Keratinocyte (primary cell): ENCODE results near the gene ZNF518A. TPM values are rescaled to one million over a fixed set of nuclear protein-coding genes. Genes with fewer than 3 reads are reported as not detected.

Source experiments
- DNase-seq: peaks from one replicate; pipeline ENCODE4 v3.0.0-alpha.2; 2011; ENCODE audit warnings: low read depth, missing footprints, low spot score
- FAIRE-seq: peaks from 2 replicates; lab custom pipeline; 2011; peaks lifted over from hg19 to GRCh38; lab: Jason Lieb, UNC
- H2AFZ ChIP-seq: 2 replicates; pipeline ENCODE4 v1.6.0; 2012; ENCODE audit warnings: low read length, control low read depth, inconsistent platforms; ENCODE audit not compliant: control insufficient read depth
- H3K27ac ChIP-seq: 2 replicates; pipeline ENCODE4 v1.5.1; 2011; ENCODE audit warnings: low read length; ENCODE audit not compliant: control insufficient read depth, insufficient read depth
- H3K27me3 ChIP-seq: 3 replicates; pipeline ENCODE4 v1.6.0; 2011; ENCODE audit warnings: low read length; ENCODE audit not compliant: control insufficient read depth, insufficient read depth; ENCODE audit errors: extremely low read depth
- H3K36me3 ChIP-seq, 2 experiments: 2 replicates in 1 of 2; 3 replicates in 1 of 2; pipeline ENCODE4 v1.5.1; 2011; ENCODE audit warnings: low read length in 2 of 2, mild to moderate bottlenecking in 1 of 2; ENCODE audit not compliant: control insufficient read depth in 2 of 2, insufficient read depth in 2 of 2; ENCODE audit errors: extremely low read depth in 1 of 2
- H3K4me1 ChIP-seq: 3 replicates; pipeline ENCODE4 v1.5.1; 2011; ENCODE audit warnings: low read length; ENCODE audit not compliant: control insufficient read depth, insufficient read depth; ENCODE audit errors: extremely low read depth
- H3K4me2 ChIP-seq: 3 replicates; pipeline ENCODE4 v1.6.0; 2011; ENCODE audit warnings: low read depth, low read length; ENCODE audit not compliant: control insufficient read depth, insufficient read depth; ENCODE audit errors: extremely low read depth
- H3K4me3 ChIP-seq, 3 experiments: fragments of 200-600 bp in 1 of 3; sonication (generic) in 1 of 3; 2 replicates in 2 of 3; 3 replicates in 1 of 3; pipeline ENCODE4 v1.5.1; 2011 to 2016; ENCODE audit warnings: low read length in 3 of 3, mild to moderate bottlenecking in 3 of 3, control low read depth in 2 of 3, inconsistent platforms in 1 of 3, low read depth in 1 of 3, mixed read lengths in 1 of 3, mixed run types in 1 of 3, moderate library complexity in 1 of 3; ENCODE audit not compliant: control insufficient read depth in 2 of 3, insufficient read depth in 2 of 3; ENCODE audit errors: extremely low read depth in 1 of 3
- H3K79me2 ChIP-seq: 2 replicates; pipeline ENCODE4 v1.6.0; 2012; ENCODE audit warnings: low read length; ENCODE audit not compliant: control insufficient read depth, insufficient read depth
- H3K9ac ChIP-seq: 3 replicates; pipeline ENCODE4 v1.6.0; 2011; ENCODE audit warnings: low read length; ENCODE audit not compliant: control insufficient read depth, insufficient read depth; ENCODE audit errors: extremely low read depth
- H3K9me1 ChIP-seq: 3 replicates; pipeline ENCODE4 v1.6.0; 2011; ENCODE audit warnings: low read length; ENCODE audit not compliant: control insufficient read depth, insufficient read depth; ENCODE audit errors: extremely low read depth
- H3K9me3 ChIP-seq: 2 replicates; pipeline ENCODE4 v1.5.1; 2012; ENCODE audit warnings: low read depth, low read length; ENCODE audit not compliant: control insufficient read depth
- H4K20me1 ChIP-seq: 3 replicates; pipeline ENCODE4 v1.6.0; 2011; ENCODE audit warnings: low read length; ENCODE audit not compliant: control insufficient read depth, insufficient read depth; ENCODE audit errors: extremely low read depth
- EZH2 ChIP-seq: IDR thresholded peaks from one replicate; pipeline ENCODE4 v1.6.1; 2012; ENCODE audit warnings: inconsistent platforms, mild to moderate bottlenecking, low read length, moderate library complexity
- dilution Hi-C: fragments of 300-500 bp; cut with MboI; formaldehyde crosslinking; loops from one replicate; pipeline ENCODE4 v1.7.0; 2020; ENCODE audit warnings: low sequenced_read_pairs; ENCODE audit not compliant: extremely low pct_ligation_motif_present
- polyA plus RNA-seq, 5 experiments: library from polyadenylated mRNA; depleted of rRNA in 3 of 5; stranded (reverse) in 3 of 5; stranded (forward) in 1 of 5; unstranded in 1 of 5; fragments of >200 nt; gene quantifications; 1 replicate in 1 of 5; 2 replicates in 3 of 5; 3 replicates in 1 of 5; pipeline versions ENCODE4 v1.2.1 to v1.2.3, GENCODE V29; 2011 to 2012; ENCODE audit warnings: missing spikeins in 2 of 5, low read depth in 1 of 5, low replicate concordance in 1 of 5
- TF ChIP-seq, protein P1 (sequence below), 3 experiments: IDR thresholded peaks in 1 of 3; conservative IDR thresholded peaks in 1 of 3; optimal IDR thresholded peaks in 1 of 3; 2 replicates in 2 of 3; 3 replicates in 1 of 3; pipeline versions ENCODE3 to v1.5.1; 2011; ENCODE audit warnings: low read length in 3 of 3, mild to moderate bottlenecking in 3 of 3, moderate library complexity in 2 of 3, control low read depth in 1 of 3, inconsistent platforms in 1 of 3; ENCODE audit not compliant: insufficient read depth in 2 of 3; ENCODE audit errors: extremely low read depth in 1 of 3

ZNF518A gene
- polyA plus RNA-seq, 1 donor (not counting 4 experiments of a cell fraction or from before 2014, with no cell fraction given) = 10.0 TPM

DNA sequence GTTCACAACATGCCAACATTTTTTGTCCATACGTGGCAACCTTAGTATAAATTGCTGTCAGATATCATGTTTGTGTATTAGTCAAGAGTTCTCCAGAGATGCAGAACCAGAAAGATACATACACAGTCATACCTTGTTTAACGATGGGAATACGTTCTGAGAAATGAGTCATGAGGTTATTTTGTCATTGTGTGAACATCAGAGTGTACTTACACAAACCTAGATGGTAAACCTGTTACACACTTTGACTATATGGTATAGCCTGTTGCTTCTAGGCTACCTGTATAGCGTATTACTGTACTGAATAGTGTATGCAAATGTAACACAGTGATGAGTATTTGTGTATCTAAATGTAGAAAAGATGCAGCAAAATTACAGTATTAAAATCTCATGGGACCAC, 22.3 kb downstream of the ZNF518A start:
- Histone ChIP-seq H3K79me2 (no peaks in the 10 kb centered on the region), H2AFZ (no peak overlapping the region), H3K36me3 (peaks cover 11 to 12% of the 10 kb centered on the region in 2 experiments), H3K27ac (no peak overlapping the region), H3K4me1 (peaks cover 2% of the 10 kb centered on the region), H3K9me3 (no peaks in the 10 kb centered on the region), H3K4me2 (no peak overlapping the region), H3K27me3 (no peaks in the 10 kb centered on the region), H4K20me1 (no peaks in the 10 kb centered on the region), H3K9ac (no peak overlapping the region), H3K9me1 (no peaks in the 10 kb centered on the region), H3K4me3 (no peak overlapping the region)
- FAIRE-seq (no peak), DNase-seq (no peak)
- dilution Hi-C loops = no loop called here
- TF ChIP-seq EZH2 = no peak
- TF ChIP-seq, protein P1, sequence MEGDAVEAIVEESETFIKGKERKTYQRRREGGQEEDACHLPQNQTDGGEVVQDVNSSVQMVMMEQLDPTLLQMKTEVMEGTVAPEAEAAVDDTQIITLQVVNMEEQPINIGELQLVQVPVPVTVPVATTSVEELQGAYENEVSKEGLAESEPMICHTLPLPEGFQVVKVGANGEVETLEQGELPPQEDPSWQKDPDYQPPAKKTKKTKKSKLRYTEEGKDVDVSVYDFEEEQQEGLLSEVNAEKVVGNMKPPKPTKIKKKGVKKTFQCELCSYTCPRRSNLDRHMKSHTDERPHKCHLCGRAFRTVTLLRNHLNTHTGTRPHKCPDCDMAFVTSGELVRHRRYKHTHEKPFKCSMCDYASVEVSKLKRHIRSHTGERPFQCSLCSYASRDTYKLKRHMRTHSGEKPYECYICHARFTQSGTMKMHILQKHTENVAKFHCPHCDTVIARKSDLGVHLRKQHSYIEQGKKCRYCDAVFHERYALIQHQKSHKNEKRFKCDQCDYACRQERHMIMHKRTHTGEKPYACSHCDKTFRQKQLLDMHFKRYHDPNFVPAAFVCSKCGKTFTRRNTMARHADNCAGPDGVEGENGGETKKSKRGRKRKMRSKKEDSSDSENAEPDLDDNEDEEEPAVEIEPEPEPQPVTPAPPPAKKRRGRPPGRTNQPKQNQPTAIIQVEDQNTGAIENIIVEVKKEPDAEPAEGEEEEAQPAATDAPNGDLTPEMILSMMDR (optimal IDR thresholded peaks at IDR 0.05 in 1 of 3, IDR thresholded peaks at IDR 0.05 in 1 of 3, conservative IDR thresholded peaks at IDR 0.05 in 1 of 3; ENCODE audit: extremely low read depth in 1 of 3, insufficient read depth in 2 of 3, low read length in 3 of 3) = no peak

DNA sequence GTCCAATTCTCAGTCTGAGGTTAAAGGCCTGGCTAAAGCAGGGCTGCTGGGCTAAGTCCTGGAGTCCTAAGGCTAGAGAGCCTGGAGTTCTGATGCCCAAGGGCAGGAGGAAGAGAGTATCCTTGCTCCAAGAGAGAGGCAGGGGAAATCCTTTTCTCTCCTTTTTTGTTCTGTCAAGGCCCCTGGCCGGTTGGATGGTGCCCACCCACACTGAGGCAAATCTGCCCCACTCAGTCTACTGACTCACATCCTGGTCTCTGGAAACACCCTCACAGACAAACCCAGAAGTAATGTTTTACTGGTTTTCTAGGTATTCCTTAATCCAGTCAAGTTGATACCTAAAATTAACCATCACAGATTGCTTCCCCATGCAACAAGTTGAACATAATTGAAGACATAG, 23.0 kb downstream of the ZNF518A start:
- FAIRE-seq = no peak
- Histone ChIP-seq H3K36me3 (peaks cover 12 to 14% of the 10 kb centered on the region in 2 experiments), H3K9me1 (no peaks in the 10 kb centered on the region), H3K4me3 (no peak overlapping the region), H4K20me1 (no peaks in the 10 kb centered on the region), H2AFZ (no peak overlapping the region), H3K79me2 (no peaks in the 10 kb centered on the region), H3K4me1 (peaks cover 2% of the 10 kb centered on the region), H3K9ac (no peak overlapping the region), H3K27me3 (no peaks in the 10 kb centered on the region), H3K4me2 (no peak overlapping the region), H3K27ac (no peak overlapping the region), H3K9me3 (no peaks in the 10 kb centered on the region)
- no peak for DNase-seq
- dilution Hi-C loops = no loop called here
- TF ChIP-seq EZH2 = no peak
- TF ChIP-seq, protein P1 (optimal IDR thresholded peaks at IDR 0.05 in 1 of 3, IDR thresholded peaks at IDR 0.05 in 1 of 3, conservative IDR thresholded peaks at IDR 0.05 in 1 of 3; ENCODE audit: extremely low read depth in 1 of 3, insufficient read depth in 2 of 3, low read length in 3 of 3) = no peak
